Measurements from ENCODE around the gene CCL25. TPM values are rescaled to one million over a fixed set of nuclear protein-coding genes. Genes with fewer than 3 reads are reported as not detected.

Gene CCL25
- total and polyA plus RNA-seq, 9 of the 15 experiments (the other 6 are each of a cell fraction or from before 2014, with no cell fraction given): 0.15 TPM; not detected in 8

DNA sequence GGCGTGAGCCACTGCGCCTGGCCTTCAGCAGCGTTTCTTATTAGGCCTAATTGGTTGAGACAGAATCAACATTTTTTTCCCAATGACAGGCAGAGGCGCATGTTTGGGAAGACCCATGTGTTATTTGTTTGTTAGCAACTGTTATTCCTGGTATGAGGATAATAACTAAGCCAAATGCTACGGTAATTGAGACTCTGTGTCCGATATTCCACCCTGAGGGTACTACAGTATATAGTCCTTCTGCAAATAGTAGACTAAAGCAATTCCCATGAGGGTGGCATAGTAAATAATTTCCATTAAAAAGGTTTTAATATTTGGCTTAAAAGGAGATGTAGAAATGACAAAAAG, 18.4 kb upstream of the CCL25 start (continued):
- TF ChIP-seq, protein P1, sequence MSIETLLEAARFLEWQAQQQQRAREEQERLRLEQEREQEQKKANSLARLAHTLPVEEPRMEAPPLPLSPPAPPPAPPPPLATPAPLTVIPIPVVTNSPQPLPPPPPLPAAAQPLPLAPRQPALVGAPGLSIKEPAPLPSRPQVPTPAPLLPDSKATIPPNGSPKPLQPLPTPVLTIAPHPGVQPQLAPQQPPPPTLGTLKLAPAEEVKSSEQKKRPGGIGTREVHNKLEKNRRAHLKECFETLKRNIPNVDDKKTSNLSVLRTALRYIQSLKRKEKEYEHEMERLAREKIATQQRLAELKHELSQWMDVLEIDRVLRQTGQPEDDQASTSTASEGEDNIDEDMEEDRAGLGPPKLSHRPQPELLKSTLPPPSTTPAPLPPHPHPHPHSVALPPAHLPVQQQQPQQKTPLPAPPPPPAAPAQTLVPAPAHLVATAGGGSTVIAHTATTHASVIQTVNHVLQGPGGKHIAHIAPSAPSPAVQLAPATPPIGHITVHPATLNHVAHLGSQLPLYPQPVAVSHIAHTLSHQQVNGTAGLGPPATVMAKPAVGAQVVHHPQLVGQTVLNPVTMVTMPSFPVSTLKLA (conservative IDR thresholded peaks at IDR 0.05): 0 out of 4 replicates have a peak, but pooled peaks of 1 of the 2 experiments have one; percentile 7
- TF ChIP-seq FOS (IDR thresholded peaks at IDR 0.05; ENCODE audit: extremely low read depth, insufficient read length) (no peak), CBX3 (IDR thresholded peaks at IDR 0.05; ENCODE audit: borderline replicate concordance in 1 of 2, low read length in 2 of 2) (0 out of 3 replicates have a peak, but pooled peaks of 1 of the 2 experiments have one; percentile 2), ZFX (CRISPR knock-in tag; IDR thresholded peaks at IDR 0.05) (0 out of 2 replicates have a peak, but pooled peaks have one; percentile 7), MECOM (CRISPR knock-in tag; IDR thresholded peaks at IDR 0.05) (peak; percentile 70; the same call in 1 of the 2 replicates), ZNF699 (CRISPR knock-in tag; IDR thresholded peaks at IDR 0.05; ENCODE audit: insufficient replicate concordance) (no peak), NFYB (IDR thresholded peaks at IDR 0.05; ENCODE audit: extremely low read depth, insufficient read length) (no peak), EP400 (IDR thresholded peaks at IDR 0.05) (peak; percentile 1; the same call in 1 of the 2 replicates), ZNF232 (CRISPR knock-in tag; IDR thresholded peaks at IDR 0.05) (no peak)
